DND-41 (cell line): ENCODE data around the gene HID1.

ENCODE experiments used
- CTCF ChIP-seq: IDR thresholded peaks from 2 replicates; pipeline ENCODE4 v1.5.1; 2012; ENCODE audit warnings: borderline replicate concordance, low read length, moderate library complexity, mild to moderate bottlenecking; ENCODE audit not compliant: poor library complexity, severe bottlenecking; ENCODE audit errors: extremely low read depth
- EZH2 ChIP-seq: IDR thresholded peaks from 3 replicates; pipeline ENCODE4 v1.6.1; 2012; ENCODE audit warnings: borderline replicate concordance, low read depth, mild to moderate bottlenecking, moderate library complexity, low read length, inconsistent platforms; ENCODE audit not compliant: severe bottlenecking

- no peak for TF ChIP-seq EZH2
- no peak for TF ChIP-seq CTCF
Observed at GRCh38 chr17:74919440-74920305, 52.9 kb downstream of the HID1 start.
